HG03280 (cell line): ENCODE measurements around the gene PFKFB1.
"Not testable (repeated sequence)": the region's sequence is repeated elsewhere in the genome, so short reads cannot be mapped to it uniquely, and the experiment has no call there.

ENCODE experiments used
- ATAC-seq: cut with Tn5 transposase; IDR thresholded peaks from one replicate; pipeline ENCODE4 v1.9.1; 2021; ENCODE audit warnings: mild to moderate bottlenecking, moderate library complexity; ENCODE audit not compliant: unreplicated experiment

PFKFB1 gene

DNA sequence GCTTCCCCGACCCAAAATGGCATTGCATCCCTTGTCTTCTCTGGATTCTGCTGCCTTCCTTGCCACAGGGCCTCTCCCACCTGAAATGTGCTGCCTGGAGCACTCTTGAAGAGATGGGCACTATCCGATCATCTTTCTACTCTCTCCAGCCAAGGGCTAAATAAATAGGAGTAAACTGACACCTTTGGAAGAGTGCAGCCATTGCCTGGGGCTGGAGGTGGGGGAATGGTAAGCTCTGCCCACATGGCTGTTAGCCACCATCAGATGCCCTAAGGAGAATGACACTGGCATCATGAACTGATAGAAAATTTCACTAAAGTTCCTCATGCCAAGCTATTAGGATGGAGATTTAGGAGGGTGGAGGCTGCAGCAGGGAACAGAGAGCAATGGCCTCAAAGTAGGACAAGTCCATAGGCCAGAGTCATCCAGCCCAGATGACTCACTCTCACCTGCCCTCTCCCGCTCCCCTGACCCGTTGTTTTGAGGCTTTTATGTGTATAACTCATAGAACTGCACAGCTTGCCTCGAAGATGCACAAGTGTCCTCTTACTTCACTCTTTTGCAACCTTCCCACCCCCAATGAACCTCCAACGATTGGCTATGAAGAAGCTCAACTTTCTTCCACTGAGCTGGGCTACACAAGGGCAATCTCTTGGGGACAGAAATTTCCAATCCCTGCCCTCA, 822 bp upstream of the PFKFB1 start:
- ATAC-seq, result no peak

DNA sequence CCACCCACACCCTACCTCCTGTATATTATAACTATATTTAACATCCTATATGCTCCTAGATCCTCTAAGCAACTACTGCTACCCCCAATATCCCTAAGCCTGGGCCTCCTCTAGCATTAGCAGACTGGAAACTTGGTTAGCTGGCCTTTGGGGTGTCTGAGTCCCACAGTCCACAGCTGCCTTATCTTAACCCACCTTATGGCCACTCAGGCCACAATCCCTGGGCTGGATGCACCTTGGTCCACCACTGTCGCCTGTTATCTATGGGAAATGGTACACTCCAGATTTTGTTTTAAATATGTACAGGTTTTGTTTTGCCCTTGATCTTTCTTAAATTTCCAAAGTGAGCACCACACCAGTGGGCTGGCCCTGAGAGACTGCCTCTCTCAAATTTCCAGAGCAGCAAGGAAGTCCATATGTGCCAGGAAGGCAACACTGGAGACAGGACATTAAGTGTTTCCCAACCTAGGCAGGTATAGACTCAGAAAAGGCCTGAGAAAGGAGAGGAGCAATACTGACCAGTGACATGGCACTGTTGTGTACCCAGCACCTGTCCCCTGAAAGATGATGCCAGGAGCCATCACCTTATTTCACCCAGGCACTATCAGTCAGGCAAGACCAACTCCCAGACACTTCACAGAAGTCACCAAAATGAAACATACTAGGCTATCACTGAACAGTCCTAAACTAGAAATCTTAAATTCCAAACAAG, 921 bp downstream of the PFKFB1 start:
- ATAC-seq, result no peak

DNA sequence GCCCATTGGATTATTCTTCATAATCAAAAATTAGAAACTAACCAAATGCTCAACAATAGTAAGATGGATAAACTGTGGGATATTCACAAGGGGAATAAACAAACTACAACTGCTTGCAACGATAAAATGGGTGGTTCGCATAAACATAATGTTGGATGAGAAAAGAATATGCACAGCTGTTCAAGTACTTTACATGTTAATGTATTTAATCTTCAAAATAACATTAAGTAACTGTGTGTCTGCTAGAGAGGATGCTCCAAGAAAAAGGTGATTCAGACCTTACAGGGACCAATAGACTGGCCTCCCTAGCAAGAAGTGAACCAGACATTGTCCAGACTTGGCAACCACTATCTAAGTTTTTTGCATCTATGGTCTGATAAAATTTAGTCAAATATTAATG, 2.3 kb downstream of the PFKFB1 start:
- no peak for ATAC-seq

GRCh38 chrX:54983306-54983705, 10.7 kb downstream of the PFKFB1 start:
- not testable (repeated sequence) for ATAC-seq

- no peak for ATAC-seq
Observed at GRCh38 chrX:54980334-54980733, 13.7 kb downstream of the PFKFB1 start.

GRCh38 chrX:54979432-54979831, 14.6 kb downstream of the PFKFB1 start:
- no peak for ATAC-seq

DNA sequence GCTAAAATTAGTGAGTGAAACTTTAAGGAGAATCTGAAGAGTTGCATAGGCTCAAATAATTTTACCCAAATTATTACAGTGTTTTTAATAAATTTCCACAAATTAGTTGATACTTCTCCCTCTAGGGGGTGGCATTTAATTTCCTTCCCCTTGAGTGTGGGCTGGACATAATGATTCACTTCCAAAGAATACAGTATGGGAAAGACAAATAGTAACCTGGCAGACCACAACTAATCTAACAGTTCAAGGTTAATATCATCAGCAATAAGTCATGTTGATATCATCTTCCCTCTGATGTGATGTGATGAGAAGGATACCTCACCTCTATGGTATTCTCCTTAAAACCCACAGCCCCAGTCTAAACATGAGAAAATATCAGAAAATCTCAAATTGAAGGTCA, 15.5 kb downstream of the PFKFB1 start:
- no peak for ATAC-seq

DNA sequence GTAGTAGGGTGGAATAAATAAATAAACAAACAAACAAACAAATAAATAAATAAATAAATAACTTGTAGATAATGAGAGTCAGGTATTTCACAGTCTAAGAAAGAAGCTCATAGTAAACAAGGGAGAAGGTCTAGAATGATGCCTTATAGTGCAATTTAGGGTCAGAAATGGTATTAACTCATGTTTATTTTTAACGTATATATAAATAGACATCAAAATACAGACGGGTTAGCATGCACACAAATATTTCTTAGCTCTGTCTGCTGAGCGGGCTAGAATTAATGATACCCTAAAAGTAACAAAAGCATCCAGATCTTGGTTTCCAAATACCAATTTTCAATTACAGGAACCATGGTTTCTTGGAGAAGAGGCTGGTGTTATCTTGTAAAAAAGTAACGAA, 16.6 kb downstream of the PFKFB1 start:
- ATAC-seq, result no peak

GRCh38 chrX:54964766-54965497, 29.1 kb downstream of the PFKFB1 start:
- ATAC-seq, result no peak

- ATAC-seq, result no peak
Observed at GRCh38 chrX:54961750-54962149, 32.2 kb downstream of the PFKFB1 start.

DNA sequence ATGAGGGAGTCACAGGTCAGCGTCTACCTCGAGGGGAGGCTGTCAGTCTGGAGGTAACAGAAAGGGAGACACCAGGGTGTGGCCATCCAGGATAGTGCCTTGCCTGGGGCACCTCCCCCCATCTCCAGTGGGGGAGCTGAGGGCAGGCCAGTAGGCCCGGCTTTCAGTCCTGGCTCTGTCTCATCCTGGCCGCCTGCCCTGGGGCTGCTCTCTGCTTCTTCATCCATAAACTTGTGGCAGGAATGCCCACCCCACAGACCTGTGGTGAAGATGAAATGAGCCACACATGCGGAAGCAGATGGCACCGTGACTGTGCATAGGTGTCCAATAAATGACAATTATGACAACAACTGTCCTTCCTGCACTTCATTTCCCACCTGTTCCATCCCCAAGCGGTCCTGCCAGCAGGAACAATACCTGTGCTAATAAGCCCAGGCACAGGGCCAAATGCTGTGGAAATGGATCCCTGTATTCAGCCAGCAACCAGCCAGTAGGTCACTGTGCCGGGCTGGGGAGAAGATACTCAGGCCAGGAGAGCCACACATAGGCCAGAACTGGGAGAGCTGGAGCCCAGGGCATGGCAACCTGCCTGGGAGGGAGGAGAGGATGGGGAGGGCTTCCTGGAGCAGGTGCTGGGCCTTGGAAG, 43.1 kb downstream of the PFKFB1 start:
- no peak for ATAC-seq

DNA sequence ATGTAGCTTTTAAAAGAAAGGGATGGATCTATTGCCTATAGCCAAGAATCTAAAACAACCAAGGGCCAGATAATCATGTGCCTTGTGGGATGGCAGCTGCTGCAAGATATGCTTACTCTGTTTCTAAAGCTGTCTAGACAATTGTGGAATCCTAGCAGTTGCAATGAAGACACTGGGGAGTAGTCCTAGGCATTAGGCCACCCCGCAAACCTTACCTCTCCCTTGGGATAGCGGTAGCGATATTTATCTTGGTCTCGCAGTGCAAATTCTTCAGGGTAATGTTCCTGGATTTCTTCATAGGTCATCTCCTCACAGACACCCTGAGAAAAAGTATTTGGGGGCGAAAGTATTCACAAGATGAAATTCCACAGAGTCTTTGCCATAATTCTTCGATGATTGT, 48.8 kb downstream of the PFKFB1 start:
- no peak for ATAC-seq

- ATAC-seq, result no peak
Observed at GRCh38 chrX:54944816-54945215, 49.2 kb downstream of the PFKFB1 start.

GRCh38 chrX:54937416-54937815, 56.6 kb downstream of the PFKFB1 start:
- no peak for ATAC-seq

DNA sequence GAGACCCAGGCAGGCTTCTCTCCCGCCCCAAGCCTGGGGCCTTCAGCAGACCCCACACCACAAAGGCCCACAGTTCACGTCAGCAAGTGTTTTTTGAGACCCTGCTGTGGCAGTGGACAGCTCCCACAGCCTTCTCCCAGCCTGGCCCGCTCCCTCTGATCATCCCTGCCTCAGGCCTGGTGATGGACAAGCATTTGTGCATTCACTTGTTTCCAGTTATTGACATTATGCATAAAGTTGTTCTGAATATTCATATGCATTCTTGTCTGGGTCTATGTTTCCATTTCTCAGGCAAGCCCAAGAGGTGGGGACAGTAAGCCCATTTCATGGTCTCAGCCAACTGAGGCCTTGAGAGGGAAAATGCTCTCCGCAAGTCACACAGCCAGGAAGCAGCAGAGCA, 58.7 kb downstream of the PFKFB1 start:
- no peak for ATAC-seq

DNA sequence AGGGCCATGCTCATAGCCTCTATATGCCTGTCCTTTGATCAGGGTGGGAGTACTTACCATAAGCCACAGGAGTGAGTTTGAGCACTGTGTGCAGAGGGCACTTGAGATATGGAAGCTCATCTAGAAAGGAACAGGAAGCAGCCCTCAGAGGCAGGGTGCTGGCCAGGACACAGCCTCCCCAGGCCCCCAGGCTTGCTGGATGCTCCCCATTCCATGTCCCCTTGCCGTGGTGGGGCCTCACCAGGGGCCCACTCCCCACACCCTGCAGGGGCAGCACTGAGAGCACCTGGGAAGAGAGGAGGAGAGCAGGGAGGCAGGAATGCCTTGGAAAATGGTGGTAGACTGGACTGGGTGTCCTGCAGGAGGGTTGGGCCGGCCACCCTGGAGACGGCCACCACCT, 59.1 kb downstream of the PFKFB1 start:
- no peak for ATAC-seq

DNA sequence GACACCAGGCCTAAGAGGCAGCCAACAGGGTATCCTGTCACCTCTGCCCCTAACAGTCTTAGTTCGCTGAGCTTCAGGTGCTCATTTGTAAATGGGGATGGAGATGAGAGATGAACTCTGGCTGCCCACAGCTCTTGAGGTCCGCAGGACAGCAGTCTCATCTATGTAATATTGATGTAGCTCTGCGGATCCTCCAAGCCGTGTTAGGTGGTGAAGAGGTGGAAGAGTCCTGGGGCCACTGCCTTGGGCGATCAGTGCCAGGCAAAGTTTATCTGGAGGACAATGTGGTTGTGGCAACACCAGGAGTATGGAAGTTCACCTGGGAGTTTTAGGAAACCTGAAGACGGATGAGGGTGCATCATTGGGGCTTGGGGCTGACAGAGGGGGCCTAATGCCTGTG, 59.9 kb downstream of the PFKFB1 start:
- ATAC-seq, result no peak

DNA sequence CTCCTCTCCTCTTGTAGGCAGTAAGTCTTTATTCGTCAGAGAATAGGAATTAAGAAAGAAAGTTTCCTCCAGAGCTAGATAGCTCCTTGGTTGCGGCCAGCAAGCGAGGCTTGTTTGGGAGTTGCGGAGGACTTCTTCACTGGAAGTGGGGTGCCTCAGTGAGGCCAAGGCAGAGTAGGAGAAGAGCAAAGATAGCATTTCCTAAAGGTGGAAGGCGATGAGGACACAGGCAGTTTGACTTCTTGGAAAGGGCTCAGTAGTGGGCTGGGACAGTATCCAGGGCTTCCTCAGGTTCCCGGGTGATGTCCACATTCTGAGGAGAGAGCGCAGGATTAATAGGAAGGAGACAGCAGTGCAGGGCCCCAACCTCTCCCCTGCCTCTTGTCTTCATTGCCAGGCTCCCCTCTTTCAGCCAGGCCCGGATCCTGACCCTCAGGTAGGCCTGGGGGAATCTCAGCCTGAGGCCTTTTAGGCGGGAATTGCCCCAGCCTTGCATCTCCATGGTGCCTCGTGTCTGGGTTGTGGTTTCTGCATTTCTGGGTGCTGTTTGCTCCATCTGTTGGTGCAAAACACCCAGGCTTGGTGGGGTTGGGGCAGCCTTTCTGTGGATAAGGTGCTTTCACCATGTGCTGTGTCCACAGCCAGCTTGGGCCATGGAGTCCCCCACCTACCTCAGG, 60.7 kb downstream of the PFKFB1 start:
- no peak for ATAC-seq

- no peak for ATAC-seq
Observed at GRCh38 chrX:54931107-54931506, 62.9 kb downstream of the PFKFB1 start.

GRCh38 chrX:54930291-54931049, 63.5 kb downstream of the PFKFB1 start:
- no peak for ATAC-seq
